ENCODE results near the gene RITA1.

- TF ChIP-seq YY1 (IDR thresholded peaks at IDR 0.05; ENCODE audit: insufficient read depth, insufficient read length) = no peak
- TF ChIP-seq SUZ12 (IDR thresholded peaks at IDR 0.05; ENCODE audit: extremely low read depth, insufficient read depth, insufficient read length) = no peak
These were observed 681 bp upstream of the RITA1 start for GRCh38 chr12:113184900-113185179.

All from NT2/D1 (cell line).